Esophagus (tissue), 2 donors: ENCODE results near the gene ZXDC. TPM values are rescaled to one million over a fixed set of nuclear protein-coding genes. Genes with fewer than 3 reads are reported as not detected.

Experiments
- H3K27ac ChIP-seq, 2 donors: one replicate each; pipeline ENCODE4 v1.5.1; 2013; ENCODE audit warnings: low read depth in 2 of 2, mild to moderate bottlenecking in 2 of 2, inconsistent platforms in 1 of 2, low read length in 1 of 2, moderate library complexity in 1 of 2
- H3K27me3 ChIP-seq, 2 donors: one replicate each; pipeline ENCODE4 v1.6.1; 2013; ENCODE audit warnings: low read length in 2 of 2, control low read depth in 1 of 2, mild to moderate bottlenecking in 1 of 2; ENCODE audit not compliant: insufficient read depth in 2 of 2, control insufficient read depth in 1 of 2
- H3K36me3 ChIP-seq, 2 donors: one replicate each; pipeline ENCODE4 v1.6.1; 2013; ENCODE audit warnings: low read length in 1 of 2; ENCODE audit not compliant: control insufficient read depth in 2 of 2, insufficient read depth in 2 of 2
- H3K4me1 ChIP-seq, 2 donors: one replicate each; pipeline ENCODE4 v1.6.1; 2013; ENCODE audit warnings: low read length in 1 of 2; ENCODE audit not compliant: control insufficient read depth in 2 of 2, insufficient read depth in 2 of 2
- H3K4me3 ChIP-seq, 2 donors: one replicate each; pipeline ENCODE4 v1.5.1; 2013; ENCODE audit warnings: low read length in 2 of 2, mild to moderate bottlenecking in 2 of 2, low read depth in 1 of 2, moderate library complexity in 1 of 2
- H3K9me3 ChIP-seq, 2 donors: one replicate each; pipeline ENCODE4 v1.6.1; 2013; ENCODE audit warnings: mild to moderate bottlenecking in 2 of 2, low read depth in 1 of 2, low read length in 1 of 2, moderate library complexity in 1 of 2; ENCODE audit not compliant: control insufficient read depth in 2 of 2, insufficient read depth in 1 of 2
- WGBS, 2 donors: extraction: QIAGEN DNeasy Blood & Tissue Kit; methylation state at CpG; one replicate each; pipeline ENCODE4 v1.1.7; 2013; 5-methylcytosine and 5-hydroxymethylcytosine counted together
- polyA plus RNA-seq, 2 donors: library from polyadenylated mRNA; stranded (reverse); fragments of 200-250 nt; gene quantifications; one replicate each; pipeline ENCODE4 v1.2.3, GENCODE V29; 2013
- donor health status: healthy with polysubstance abuse.
- donor health status: Bipolar disorder and iron deficiency.

The ZXDC gene
- polyA plus RNA-seq, 2 donors, result 9.2 to 13.3 TPM

DNA sequence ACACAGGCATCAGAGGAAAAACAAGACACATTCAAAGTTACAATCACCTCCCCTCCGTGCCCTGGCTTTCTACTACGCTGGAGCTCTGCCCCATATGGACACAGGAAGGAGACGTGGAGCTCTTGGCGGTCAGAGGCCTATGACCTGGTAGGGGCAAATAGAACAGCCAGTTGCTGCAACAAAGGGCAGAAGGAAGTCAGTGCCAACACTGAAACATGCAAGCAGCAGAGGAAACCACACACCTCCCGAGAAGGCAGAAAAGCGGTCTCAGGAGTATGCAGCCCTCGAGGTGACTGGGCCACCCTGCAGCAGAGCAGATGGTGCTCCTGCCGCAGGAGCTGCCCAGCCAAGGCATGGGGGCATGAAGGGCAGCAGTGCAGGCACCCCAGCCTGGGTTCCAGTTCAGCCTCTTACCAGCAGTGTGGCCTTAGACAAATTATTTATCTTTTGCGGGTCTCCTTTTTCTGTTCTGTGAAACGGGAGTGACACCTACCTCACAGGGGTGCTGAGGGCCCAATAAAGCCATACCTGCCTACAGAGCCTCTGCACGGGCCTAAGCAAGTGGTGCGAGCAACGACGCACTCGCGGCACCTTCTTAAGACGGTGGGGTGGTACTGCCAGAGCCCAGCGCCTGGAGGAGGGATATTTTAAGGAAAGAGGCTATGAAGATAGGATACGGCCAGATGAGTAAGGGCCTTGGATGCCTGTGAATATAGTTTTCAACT is 8.6 kb downstream of the ZXDC start:
- no peak overlapping the region for H3K27ac ChIP-seq
- H3K4me1 ChIP-seq, result peaks cover 0 to 1% of the 10 kb centered on the region in 2 donors
- 83 to 84% methylated on average over 19 of the region's 19 CpGs for WGBS, 2 donors

DNA sequence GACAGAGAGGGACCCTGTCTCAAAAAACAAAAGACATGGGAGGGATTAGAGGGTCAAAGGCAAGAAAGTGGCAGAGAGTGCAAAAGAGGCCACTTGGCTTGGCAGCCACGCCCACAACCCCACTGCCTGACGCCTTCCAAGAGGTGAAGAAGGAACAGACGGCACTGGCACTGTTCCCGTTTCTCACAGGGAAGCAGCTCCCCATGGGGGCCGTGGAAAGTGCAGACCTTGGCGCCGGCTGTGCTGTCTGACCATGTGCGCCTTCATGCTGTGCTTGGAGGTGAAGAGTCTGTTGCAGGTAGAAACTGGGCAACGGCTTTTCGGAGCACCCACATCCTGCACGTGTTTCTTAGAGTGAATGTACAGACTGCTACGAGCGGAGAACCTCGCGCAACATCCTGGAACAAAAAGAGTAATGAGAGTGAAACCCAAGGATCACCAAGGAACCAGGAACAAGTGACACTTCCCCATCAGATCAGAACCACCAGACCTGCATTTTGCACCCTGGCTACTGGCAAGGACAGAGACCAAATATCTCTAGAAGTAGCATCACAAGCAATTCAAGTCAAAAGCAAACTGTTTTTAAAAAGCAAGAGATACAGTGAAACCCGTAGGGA is 9.7 kb downstream of the ZXDC start:
- Histone ChIP-seq H3K36me3 (peaks cover 22 to 74% of the 10 kb centered on the region in 2 donors), H3K4me1 (no peaks in the 10 kb centered on the region), H3K27ac (no peak overlapping the region)

More for the DNA sequence above, 8.6 kb downstream of the ZXDC start:
- H3K4me3 ChIP-seq, result no peak overlapping the region
- H3K9me3 ChIP-seq, result peaks cover 0 to 2% of the 10 kb centered on the region in 2 donors
- no peaks in the 10 kb centered on the region for H3K27me3 ChIP-seq
- peaks cover 14 to 64% of the 10 kb centered on the region in 2 donors for H3K36me3 ChIP-seq

DNA sequence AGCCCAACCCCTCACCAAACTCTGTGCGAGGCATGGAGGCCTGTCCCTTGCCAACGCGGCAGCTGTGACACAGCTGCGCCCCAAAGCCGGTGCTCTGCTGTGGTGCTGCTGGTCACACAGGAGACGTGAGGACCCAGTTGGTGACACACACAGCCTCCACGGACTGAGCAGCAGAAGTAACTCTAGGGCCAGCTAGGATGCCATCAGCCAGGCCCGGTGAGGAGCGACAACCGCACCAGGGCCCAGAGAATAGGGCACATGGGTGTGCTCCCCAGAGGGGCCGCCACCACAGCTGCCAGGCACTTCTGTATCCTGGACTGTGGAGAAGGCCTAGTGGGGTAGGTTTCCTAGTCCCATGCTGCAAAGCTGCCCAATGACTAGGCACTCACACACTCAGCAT is 10.7 kb downstream of the ZXDC start:
- peaks cover 25 to 72% of the 10 kb centered on the region in 2 donors for H3K36me3 ChIP-seq
- WGBS, 2 donors, result 93% methylated on average over 11 of the region's 11 CpGs

More for the DNA sequence above, 9.7 kb downstream of the ZXDC start:
- Histone ChIP-seq H3K9me3 (peaks cover 0 to 2% of the 10 kb centered on the region in 2 donors), H3K4me3 (no peak overlapping the region), H3K27me3 (no peaks in the 10 kb centered on the region)
- 77% methylated on average over 16 of the region's 16 CpGs for WGBS, 2 donors

DNA sequence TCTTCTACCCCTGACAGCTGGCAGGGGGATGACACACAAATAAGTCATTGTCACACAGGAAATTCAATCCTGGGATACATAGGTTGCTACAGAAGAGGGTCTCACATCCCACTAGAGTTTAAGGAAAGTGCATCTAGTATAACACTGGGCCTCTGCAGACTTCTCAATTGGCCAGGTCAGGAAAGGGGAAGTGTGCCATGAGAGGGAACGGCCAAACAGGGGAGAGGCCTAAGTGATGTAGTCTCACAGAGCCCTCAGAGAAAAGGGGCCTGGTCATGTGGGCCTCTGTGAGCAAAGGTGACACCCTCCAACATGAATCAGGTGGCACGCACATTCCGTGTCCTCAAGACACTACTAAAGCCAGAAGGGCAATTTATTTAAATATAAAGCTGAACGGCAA is 11.2 kb downstream of the ZXDC start:
- 68 to 90% methylated on average over 4 of the region's 4 CpGs for WGBS, 2 donors
- Histone ChIP-seq H3K4me3 (no peak overlapping the region), H3K27me3 (no peaks in the 10 kb centered on the region), H3K4me1 (no peaks in the 10 kb centered on the region), H3K36me3 (peaks cover 28 to 72% of the 10 kb centered on the region in 2 donors), H3K27ac (no peak overlapping the region), H3K9me3 (peaks cover 0 to 2% of the 10 kb centered on the region in 2 donors)

More for the DNA sequence above, 10.7 kb downstream of the ZXDC start:
- H3K9me3 ChIP-seq, result peaks cover 0 to 2% of the 10 kb centered on the region in 2 donors
- H3K27me3 ChIP-seq, result no peaks in the 10 kb centered on the region
- no peaks in the 10 kb centered on the region for H3K4me1 ChIP-seq
- no peak overlapping the region for H3K4me3 ChIP-seq
- no peak overlapping the region for H3K27ac ChIP-seq

DNA sequence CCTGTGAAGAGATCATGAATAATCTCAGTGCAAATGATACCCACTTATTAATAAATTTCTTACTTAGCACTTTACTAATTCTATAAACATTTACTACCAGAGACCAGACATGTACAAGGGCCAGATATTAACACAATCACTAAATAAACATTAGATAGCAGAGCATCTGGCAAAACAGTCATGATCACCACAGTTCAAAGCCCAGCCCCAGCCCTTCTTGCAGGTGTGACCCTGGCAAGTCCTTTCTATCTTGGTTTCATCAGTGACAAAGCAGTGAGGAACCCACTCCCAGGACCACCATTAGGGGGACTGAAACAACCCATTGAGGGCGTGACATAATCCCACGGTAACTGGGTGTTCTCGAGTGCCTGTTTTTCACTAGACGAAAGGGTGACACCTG is 11.6 kb downstream of the ZXDC start:
- 83 to 87% methylated on average over 4 of the region's 4 CpGs for WGBS, 2 donors
- no peaks in the 10 kb centered on the region for H3K27me3 ChIP-seq
- no peak overlapping the region for H3K27ac ChIP-seq
- H3K36me3 ChIP-seq, result peaks cover 32 to 71% of the 10 kb centered on the region in 2 donors
- H3K4me1 ChIP-seq, result no peaks in the 10 kb centered on the region
- peaks cover 0 to 2% of the 10 kb centered on the region in 2 donors for H3K9me3 ChIP-seq
- H3K4me3 ChIP-seq, result no peak overlapping the region

DNA sequence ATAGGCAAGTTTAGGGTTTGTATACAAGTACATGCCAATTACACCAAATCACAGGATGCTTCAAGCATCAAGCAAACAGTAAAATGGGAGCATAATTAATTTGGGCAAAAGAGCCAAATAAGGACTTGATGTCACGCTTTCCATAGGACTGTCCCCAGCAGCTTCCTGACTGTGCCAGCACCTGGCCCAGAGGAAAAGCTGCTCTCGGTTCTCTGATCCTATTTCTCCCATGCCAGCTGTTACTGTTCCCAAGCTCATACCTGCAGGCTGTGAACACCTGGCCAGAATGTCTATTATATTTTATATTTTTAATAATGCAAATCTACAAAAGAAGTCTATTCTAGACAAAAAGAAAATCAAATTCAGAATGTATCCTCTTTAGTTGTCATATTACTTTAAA is 12.2 kb downstream of the ZXDC start:
- H3K36me3 ChIP-seq, result peaks cover 32 to 68% of the 10 kb centered on the region in 2 donors
- H3K27me3 ChIP-seq, result no peaks in the 10 kb centered on the region
- no peak overlapping the region for H3K27ac ChIP-seq
- 80 to 91% methylated on average over 2 of the region's 2 CpGs for WGBS, 2 donors
- no peak overlapping the region for H3K4me3 ChIP-seq
- H3K4me1 ChIP-seq, result no peaks in the 10 kb centered on the region
- H3K9me3 ChIP-seq, result peaks cover 0 to under 1% of the 10 kb centered on the region in 2 donors

DNA sequence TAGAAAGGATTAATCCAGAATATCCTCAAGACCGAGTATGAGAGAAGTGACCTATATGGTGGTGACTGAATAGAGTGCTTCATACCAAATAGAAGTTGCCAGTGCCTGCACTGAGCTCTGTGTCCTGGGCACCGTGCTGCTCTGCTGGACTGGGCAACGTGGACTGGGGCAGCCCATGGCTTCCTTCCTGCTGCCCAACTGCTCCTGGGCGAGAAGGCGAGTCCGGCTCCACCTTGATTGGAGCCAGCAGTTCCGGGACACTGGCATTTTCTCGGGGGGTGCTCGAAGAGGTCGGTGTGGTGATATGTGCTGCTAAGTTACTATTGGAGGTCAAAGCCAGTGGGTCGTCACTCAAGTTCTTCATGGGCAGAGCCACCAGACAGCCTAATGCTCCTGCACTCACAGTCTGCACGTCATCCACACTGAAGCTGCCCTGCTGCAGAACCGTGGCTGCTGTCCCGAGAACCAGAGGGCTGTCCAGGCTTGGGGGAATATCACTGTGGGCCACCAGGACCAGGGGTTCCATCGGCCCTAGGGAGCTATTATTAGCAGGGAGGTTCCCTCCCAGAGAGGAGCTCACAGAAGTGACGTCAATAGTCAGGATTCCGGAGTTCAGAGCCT is 14.1 kb downstream of the ZXDC start:
- Histone ChIP-seq H3K9me3 (no peaks in the 10 kb centered on the region), H3K4me1 (no peaks in the 10 kb centered on the region), H3K27me3 (no peaks in the 10 kb centered on the region), H3K4me3 (no peak overlapping the region), H3K36me3 (peaks cover 32 to 58% of the 10 kb centered on the region in 2 donors), H3K27ac (no peak overlapping the region)
- 90 to 92% methylated on average over 17 of the region's 17 CpGs for WGBS, 2 donors

GRCh38 chr3:126460381-126460780 is 15.3 kb downstream of the ZXDC start:
- H3K4me3 ChIP-seq, result no peak overlapping the region
- H3K4me1 ChIP-seq, result no peaks in the 10 kb centered on the region
- 82 to 88% methylated on average over 7 of the region's 7 CpGs for WGBS, 2 donors

DNA sequence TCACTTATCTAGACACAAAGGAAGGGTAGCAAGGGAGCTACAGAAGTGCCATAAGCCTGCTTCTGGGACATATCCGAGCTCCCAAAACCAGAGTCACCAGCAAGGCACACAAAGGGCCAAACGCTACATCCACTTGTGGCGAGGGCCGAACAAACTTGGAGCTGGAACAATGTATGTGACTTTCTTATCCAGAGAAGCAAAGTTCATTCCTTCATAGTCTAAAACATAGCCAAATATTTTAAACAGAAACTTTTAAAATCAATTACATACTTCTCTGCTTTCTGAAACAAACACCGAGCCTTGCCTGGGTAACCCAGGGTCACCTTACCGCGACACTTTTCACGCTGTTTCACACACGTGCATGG is 15.9 kb downstream of the ZXDC start:
- WGBS, 2 donors, result 81 to 90% methylated on average over 9 of the region's 9 CpGs
- H3K27me3 ChIP-seq, result no peaks in the 10 kb centered on the region
- H3K36me3 ChIP-seq, result peaks cover 29 to 49% of the 10 kb centered on the region in 2 donors
- H3K4me1 ChIP-seq, result no peaks in the 10 kb centered on the region
- H3K4me3 ChIP-seq, result no peak overlapping the region
- no peak overlapping the region for H3K27ac ChIP-seq
- no peaks in the 10 kb centered on the region for H3K9me3 ChIP-seq

More at GRCh38 chr3:126460381-126460780, 15.3 kb downstream of the ZXDC start:
- Histone ChIP-seq H3K27ac (no peak overlapping the region), H3K36me3 (peaks cover 33 to 55% of the 10 kb centered on the region in 2 donors), H3K27me3 (no peaks in the 10 kb centered on the region), H3K9me3 (no peaks in the 10 kb centered on the region)
